NB4 (cell line): ENCODE data around the gene OR5H2.

Experiments
- MYC ChIP-seq: IDR thresholded peaks from 2 replicates; pipeline ENCODE4 v1.6.1; 2011; ENCODE audit warnings: low read depth, low read length
- TF ChIP-seq, protein P1 (sequence below): IDR thresholded peaks from one replicate; pipeline ENCODE4 v1.5.1; 2012; ENCODE audit warnings: low read depth, low read length

DNA sequence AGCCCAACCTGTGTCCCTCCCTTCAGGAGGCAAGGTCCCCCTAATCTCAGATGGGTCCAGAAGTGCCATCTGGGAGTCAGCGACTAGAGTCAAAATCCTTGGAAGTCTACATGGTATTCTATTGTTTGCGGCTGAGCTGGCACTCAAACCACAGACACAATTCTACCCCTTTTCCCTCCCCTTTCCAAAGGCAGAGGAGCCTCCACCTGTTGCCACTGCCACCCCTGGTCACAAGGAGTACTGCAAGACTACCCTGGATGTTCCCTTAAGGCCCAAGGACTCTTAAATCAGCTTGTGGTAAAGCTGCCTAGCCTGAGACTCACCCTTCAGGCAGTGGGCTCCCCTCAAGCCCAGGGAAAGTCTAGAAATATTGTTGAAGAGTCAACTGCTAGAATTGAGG is 22.6 kb upstream of the OR5H2 start:
- TF ChIP-seq, protein P1, sequence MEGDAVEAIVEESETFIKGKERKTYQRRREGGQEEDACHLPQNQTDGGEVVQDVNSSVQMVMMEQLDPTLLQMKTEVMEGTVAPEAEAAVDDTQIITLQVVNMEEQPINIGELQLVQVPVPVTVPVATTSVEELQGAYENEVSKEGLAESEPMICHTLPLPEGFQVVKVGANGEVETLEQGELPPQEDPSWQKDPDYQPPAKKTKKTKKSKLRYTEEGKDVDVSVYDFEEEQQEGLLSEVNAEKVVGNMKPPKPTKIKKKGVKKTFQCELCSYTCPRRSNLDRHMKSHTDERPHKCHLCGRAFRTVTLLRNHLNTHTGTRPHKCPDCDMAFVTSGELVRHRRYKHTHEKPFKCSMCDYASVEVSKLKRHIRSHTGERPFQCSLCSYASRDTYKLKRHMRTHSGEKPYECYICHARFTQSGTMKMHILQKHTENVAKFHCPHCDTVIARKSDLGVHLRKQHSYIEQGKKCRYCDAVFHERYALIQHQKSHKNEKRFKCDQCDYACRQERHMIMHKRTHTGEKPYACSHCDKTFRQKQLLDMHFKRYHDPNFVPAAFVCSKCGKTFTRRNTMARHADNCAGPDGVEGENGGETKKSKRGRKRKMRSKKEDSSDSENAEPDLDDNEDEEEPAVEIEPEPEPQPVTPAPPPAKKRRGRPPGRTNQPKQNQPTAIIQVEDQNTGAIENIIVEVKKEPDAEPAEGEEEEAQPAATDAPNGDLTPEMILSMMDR, result peak; percentile 36
- no peak for TF ChIP-seq MYC
